SU-DHL-6 (cell line): ENCODE measurements around the gene SH3RF3.

ENCODE experiments used
- EZH2phosphoT487 ChIP-seq: fragments of 200-600 bp; sonication (generic), shearing (Covaris generic); conservative IDR thresholded peaks from 2 replicates; pipeline ENCODE4 v1.6.1; 2018; ENCODE audit warnings: mild to moderate bottlenecking, antibody characterized with exemption, low read length, moderate library complexity, mixed read lengths
- TF ChIP-seq, protein P1 (sequence below): fragments of 200-600 bp; sonication (generic); IDR thresholded peaks from one replicate; pipeline ENCODE4 v1.5.1; 2017; ENCODE audit warnings: antibody characterized with exemption, mild to moderate bottlenecking, low read length, moderate library complexity; ENCODE audit not compliant: insufficient read depth, poor library complexity, severe bottlenecking

DNA sequence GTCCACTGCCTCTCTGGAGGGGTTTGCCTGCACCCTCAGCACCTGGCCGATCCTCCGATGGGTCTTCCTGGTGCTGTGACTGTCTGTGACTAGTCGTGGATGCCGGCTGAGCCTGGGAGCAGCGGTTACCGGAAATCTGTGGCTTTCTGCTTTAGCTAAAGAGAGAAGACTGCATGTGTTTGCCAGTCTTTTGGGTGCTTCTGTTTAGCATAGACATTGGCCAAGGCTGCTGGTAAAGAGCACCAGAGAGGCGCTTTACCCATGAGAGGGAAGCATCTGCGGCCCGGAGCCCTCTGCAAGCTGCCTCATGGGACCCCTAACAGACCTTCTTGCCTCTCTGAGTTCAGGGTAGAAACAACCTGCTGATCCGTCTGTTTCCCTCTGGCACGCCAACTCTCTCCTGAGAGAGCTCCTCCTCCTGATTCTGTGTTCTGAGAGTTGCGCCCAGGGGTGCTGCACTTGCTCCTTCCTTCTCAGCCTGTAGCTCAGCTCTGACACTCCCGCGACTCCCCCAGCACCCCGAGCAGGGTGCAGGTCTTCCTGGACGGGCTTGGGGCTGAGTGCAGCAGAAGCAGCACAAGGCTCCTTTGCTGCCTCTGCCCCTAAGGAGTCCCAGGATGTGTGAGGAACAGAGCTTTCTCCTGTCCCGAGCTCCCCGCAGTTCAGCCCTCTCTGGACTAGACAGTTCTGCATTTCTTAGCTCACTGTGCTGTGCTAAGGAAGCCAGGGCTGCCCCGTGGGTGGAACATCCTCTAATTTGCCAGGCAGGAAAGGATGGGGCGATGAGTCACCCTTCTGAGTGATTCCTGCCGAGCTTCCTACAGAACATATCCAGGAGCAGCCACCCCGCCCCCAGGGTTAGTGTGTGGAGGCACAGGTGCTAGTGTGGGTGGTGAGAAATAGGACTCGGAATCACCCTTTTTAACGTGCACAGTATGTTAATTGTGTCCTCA, 203.2 kb downstream of the SH3RF3 start:
- TF ChIP-seq, protein P1, sequence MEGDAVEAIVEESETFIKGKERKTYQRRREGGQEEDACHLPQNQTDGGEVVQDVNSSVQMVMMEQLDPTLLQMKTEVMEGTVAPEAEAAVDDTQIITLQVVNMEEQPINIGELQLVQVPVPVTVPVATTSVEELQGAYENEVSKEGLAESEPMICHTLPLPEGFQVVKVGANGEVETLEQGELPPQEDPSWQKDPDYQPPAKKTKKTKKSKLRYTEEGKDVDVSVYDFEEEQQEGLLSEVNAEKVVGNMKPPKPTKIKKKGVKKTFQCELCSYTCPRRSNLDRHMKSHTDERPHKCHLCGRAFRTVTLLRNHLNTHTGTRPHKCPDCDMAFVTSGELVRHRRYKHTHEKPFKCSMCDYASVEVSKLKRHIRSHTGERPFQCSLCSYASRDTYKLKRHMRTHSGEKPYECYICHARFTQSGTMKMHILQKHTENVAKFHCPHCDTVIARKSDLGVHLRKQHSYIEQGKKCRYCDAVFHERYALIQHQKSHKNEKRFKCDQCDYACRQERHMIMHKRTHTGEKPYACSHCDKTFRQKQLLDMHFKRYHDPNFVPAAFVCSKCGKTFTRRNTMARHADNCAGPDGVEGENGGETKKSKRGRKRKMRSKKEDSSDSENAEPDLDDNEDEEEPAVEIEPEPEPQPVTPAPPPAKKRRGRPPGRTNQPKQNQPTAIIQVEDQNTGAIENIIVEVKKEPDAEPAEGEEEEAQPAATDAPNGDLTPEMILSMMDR, result no peak
- no peak for TF ChIP-seq EZH2phosphoT487
